Measurements from ENCODE around the gene CD19. TPM values are rescaled to one million over a fixed set of nuclear protein-coding genes. Genes with fewer than 3 reads are reported as not detected.

Gene CD19
- total RNA-seq, 2 experiments from 2014 or later: 0.34 TPM; not detected in 1

DNA sequence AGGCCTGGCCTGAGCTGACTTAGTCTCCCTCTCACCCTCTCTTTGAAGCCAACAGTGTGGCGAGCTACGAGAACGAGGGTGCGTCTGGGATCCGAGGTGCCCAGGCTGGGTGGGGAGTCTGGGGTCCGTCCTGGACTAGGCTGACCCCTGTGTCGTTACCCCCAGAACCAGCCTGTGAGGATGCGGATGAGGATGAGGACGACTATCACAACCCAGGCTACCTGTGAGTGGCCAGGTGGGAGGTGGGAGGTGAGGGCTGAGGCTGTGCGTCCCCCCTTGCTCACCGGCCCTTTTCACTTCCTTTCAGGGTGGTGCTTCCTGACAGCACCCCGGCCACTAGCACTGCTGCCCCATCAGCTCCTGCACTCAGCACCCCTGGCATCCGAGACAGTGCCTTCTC, 54.7 kb downstream of the CD19 start:
- ChIA-PET CTCF (interaction anchor here (1.4 to 3.4 kb wide), 4 partner anchors 9 to 108 kb away, joined by 3 to 18 read pairs (median 4); partner anchors contain the start of genes ATP2A1 and SPNS1), POLR2A (interaction anchor here (1.8 to 3.8 kb wide), 2 partner anchors 13 to 35 kb away, joined by 8 to 19 read pairs; no protein-coding TSS in a partner anchor)

DNA sequence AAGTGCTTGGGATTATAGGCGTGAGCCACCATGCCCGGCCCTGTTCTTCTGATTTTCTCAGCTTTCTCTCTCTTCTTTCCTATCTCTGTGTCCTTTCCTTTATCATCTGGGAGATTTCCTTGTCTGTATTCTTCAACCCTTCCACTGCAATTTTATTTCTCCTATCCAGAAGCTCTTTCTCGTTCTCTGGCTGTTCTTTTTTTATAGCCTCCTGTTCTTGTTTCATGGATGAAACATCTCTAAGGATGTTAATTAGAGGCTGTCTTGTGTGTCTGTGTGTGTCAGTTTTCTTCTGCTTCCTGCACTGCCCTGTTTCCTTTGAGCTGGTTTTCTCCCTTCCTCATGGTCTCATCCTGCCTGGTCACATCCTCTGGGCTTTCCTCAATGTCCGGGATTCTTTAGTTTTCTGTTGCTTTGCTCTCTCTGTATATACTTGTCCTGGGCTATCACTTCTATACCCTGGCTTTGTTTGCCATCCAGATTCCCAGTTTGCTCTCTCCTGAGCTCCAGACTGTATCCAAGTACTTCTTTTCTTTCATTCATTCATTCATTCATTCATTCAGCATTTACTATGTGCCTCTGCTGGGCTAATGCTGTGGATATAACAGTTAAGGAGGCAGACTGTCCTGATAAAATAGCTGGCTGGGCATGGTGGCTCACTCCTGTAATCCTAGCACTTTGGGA, 55.5 kb downstream of the CD19 start:
- POLR2A ChIA-PET: interaction anchor here (0.6 to 3.8 kb wide), 4 partner anchors 14 to 34 kb away, joined by 3 to 19 read pairs (median 6); no protein-coding TSS in a partner anchor
- CTCF ChIA-PET: interaction anchor here (0.7 to 3.4 kb wide), 8 partner anchors 8 to 109 kb away, joined by 3 to 18 read pairs (median 4); partner anchors contain the start of genes ATP2A1 and SPNS1

Other genes with a start within 250 kb of the CD19 start
- gene EIF3C, start 220.5 kb upstream of the CD19 start, total RNA-seq: 100 to 1,000 TPM; 793 to 795 TPM
- gene NPIPB9, start 180.2 kb upstream of the CD19 start, total RNA-seq: 1 to 10 TPM in 1 of 2 experiments, under 1 TPM in 1; 0.67 to 2.3 TPM
- gene ATXN2L, start 109.0 kb upstream of the CD19 start, total RNA-seq: 100 to 1,000 TPM; 253 to 260 TPM
- 100 to 1,000 TPM; 364 TPM for gene TUFM, start 85.6 kb upstream of the CD19 start, total RNA-seq
- 10 to 100 TPM; 39.4 to 46.2 TPM for gene SH2B1, start 68.1 kb upstream of the CD19 start, total RNA-seq
- gene ATP2A1, start 53.5 kb upstream of the CD19 start, total RNA-seq: 1 to 10 TPM; 1.2 to 1.7 TPM
- gene RABEP2, start 6.7 kb upstream of the CD19 start, total RNA-seq: 10 to 100 TPM; 15.4 to 17.0 TPM
- 10 to 100 TPM; 79.8 to 85.0 TPM for gene NFATC2IP, start 19.0 kb downstream of the CD19 start, total RNA-seq
- 10 to 100 TPM; 28.5 to 29.0 TPM for gene SPNS1, start 42.8 kb downstream of the CD19 start, total RNA-seq
- gene LAT, start 53.1 kb downstream of the CD19 start, total RNA-seq: 100 to 1,000 TPM; 175 to 177 TPM